Esophagus squamous epithelium (tissue), 4 donors: ENCODE measurements around the gene TAF3.

Experiments used
- CTCF ChIP-seq, 6 experiments: fragments of 450-650 bp in 4 of 6; fragments of 200-600 bp in 2 of 6; sonication (generic) in 2 of 6; IDR thresholded peaks; one replicate each; pipeline ENCODE4 v1.5.1; 2016 to 2019; ENCODE audit warnings: antibody characterized with exemption in 6 of 6, mild to moderate bottlenecking in 4 of 6, moderate library complexity in 4 of 6
- POLR2A ChIP-seq, 4 donors: fragments of 450-650 bp; IDR thresholded peaks; one replicate each; pipeline ENCODE4 v1.6.1; 2017; ENCODE audit warnings: antibody characterized with exemption in 4 of 4, mild to moderate bottlenecking in 4 of 4, moderate library complexity in 3 of 4

GRCh38 chr10:7787150-7787856 lies 31.0 kb upstream of the TAF3 start:
- TF ChIP-seq CTCF (IDR thresholded peaks at IDR 0.05) (no peak), POLR2A (IDR thresholded peaks at IDR 0.05) (no peak)
